Transverse colon (tissue), 4 donors: ENCODE measurements around the gene SGMS2. TPM values are rescaled to one million over a fixed set of nuclear protein-coding genes. Genes with fewer than 3 reads are reported as not detected.

Source experiments
- DNase-seq: peaks from one replicate; pipeline ENCODE4 v3.0.0-alpha.2; 2019
- H3K27ac ChIP-seq, 4 donors: fragments of 200-600 bp; sonication (generic); 2 replicates each; pipeline ENCODE4 v1.5.1; 2016 to 2018; ENCODE audit warnings: inconsistent platforms in 4 of 4
- H3K27me3 ChIP-seq: fragments of 200-600 bp; sonication (generic); 2 replicates; pipeline ENCODE4 v1.5.1; 2017; ENCODE audit warnings: inconsistent platforms
- H3K36me3 ChIP-seq, 4 donors: fragments of 200-600 bp; sonication (generic); 2 replicates each; pipeline ENCODE4 v1.5.1; 2017 to 2019; ENCODE audit warnings: inconsistent platforms in 4 of 4
- H3K4me1 ChIP-seq, 4 donors: fragments of 200-600 bp; sonication (generic); 2 replicates each; pipeline ENCODE4 v1.5.1; 2017 to 2020; ENCODE audit warnings: inconsistent platforms in 4 of 4
- H3K4me3 ChIP-seq, 4 donors: fragments of 200-600 bp; sonication (generic); 1 replicate in 1 of 4; 2 replicates in 3 of 4; pipeline versions ENCODE4 v1.5.1 to v1.6.1; 2017 to 2019; ENCODE audit warnings: inconsistent platforms in 4 of 4
- H3K9me3 ChIP-seq, 2 donors: fragments of 200-600 bp; sonication (generic); 2 replicates each; pipeline ENCODE4 v1.5.1; 2017 to 2019; ENCODE audit warnings: inconsistent platforms in 2 of 2
- CTCF ChIP-seq, 5 experiments: fragments of 200-600 bp in 3 of 5; fragments of 450-650 bp in 2 of 5; sonication (generic) in 3 of 5; IDR thresholded peaks; 1 replicate in 2 of 5; 2 replicates in 3 of 5; pipeline ENCODE4 v1.5.1; 2016 to 2017; ENCODE audit warnings: antibody characterized with exemption in 5 of 5, inconsistent platforms in 3 of 5, mild to moderate bottlenecking in 2 of 5, moderate library complexity in 1 of 5
- EP300 ChIP-seq: sonication (generic); formaldehyde crosslinking; IDR thresholded peaks from one replicate; pipeline ENCODE4 v1.6.1; 2017; ENCODE audit warnings: antibody characterized with exemption, low read depth
- POLR2A ChIP-seq: fragments of 450-650 bp; IDR thresholded peaks from one replicate; pipeline ENCODE4 v1.6.1; 2016; ENCODE audit warnings: antibody characterized with exemption, mild to moderate bottlenecking, moderate library complexity
- POLR2AphosphoS5 ChIP-seq, 3 donors: sonication (generic); formaldehyde crosslinking; IDR thresholded peaks; one replicate each; pipeline ENCODE4 v1.6.1; 2016; ENCODE audit warnings: antibody characterized with exemption in 3 of 3
- WGBS, 2 donors: methylation state at CpG; one replicate each; pipeline ENCODE4 v1.1.5; 2018; ENCODE audit warnings: low coverage in 1 of 2; 5-methylcytosine and 5-hydroxymethylcytosine counted together
- in situ Hi-C, 4 donors: fragments of 200-750 bp; cut with MboI; loops; one replicate each; pipeline versions ENCODE4 v1.15.0 to v1.15.1; 2017; ENCODE audit warnings: low sequenced_read_pairs in 3 of 4, low pct_ligation_motif_present in 1 of 4, low pct_unique_long_range_greater_than_20kb in 1 of 4
- intact Hi-C: fragments of 100-400 bp; cut with DNase I; formaldehyde crosslinking; loops from one replicate; pipeline ENCODE4 v1.15.1; 2023; ENCODE audit warnings: low total_unique reads
- total RNA-seq, 4 donors: library from RNA; depleted of rRNA; stranded (reverse); fragments of >200 nt; gene quantifications; one replicate each; pipeline ENCODE4 v1.1.0, GENCODE V29; 2016

Gene SGMS2
- total RNA-seq, 4 donors from 2014 or later = 75.8 to 203 (median 122) TPM

- Histone ChIP-seq H3K27ac (peak overlapping the region; percentile 16 to 61 (median 48)), H3K27me3 (no peaks in the 10 kb centered on the region), H3K36me3 (no peaks in the 10 kb centered on the region), H3K4me3 (no peak overlapping the region), H3K9me3 (no peaks in the 10 kb centered on the region), H3K4me1 (peaks cover 0 to 22% (median 12%) of the 10 kb centered on the region in 4 donors)
- intact Hi-C loops = no loop called here
- WGBS, 2 donors = 56 to 64% methylated on average over 3 to 4 of the region's 4 CpGs
- DNase-seq = no peak
- in situ Hi-C loops = no loop called here
- no peak for TF ChIP-seq POLR2AphosphoS5 (IDR thresholded peaks at IDR 0.05)
- no peak for TF ChIP-seq EP300
- no peak for TF ChIP-seq POLR2A
- no peak for TF ChIP-seq CTCF (IDR thresholded peaks at IDR 0.05)
These were observed 16.2 kb upstream of the SGMS2 start for GRCh38 chr4:107808572-107808971.

GRCh38 chr4:107809210-107809609 lies 15.5 kb upstream of the SGMS2 start:
- Histone ChIP-seq H3K36me3 (no peaks in the 10 kb centered on the region), H3K4me3 (no peak overlapping the region), H3K27me3 (no peaks in the 10 kb centered on the region), H3K27ac (peak overlapping the region; percentile 16 to 61 (median 48)), H3K9me3 (no peaks in the 10 kb centered on the region), H3K4me1 (peaks cover 0 to 29% (median 12%) of the 10 kb centered on the region in 4 donors)
- TF ChIP-seq CTCF (IDR thresholded peaks at IDR 0.05) (no peak), POLR2A (no peak), EP300 (no peak)
- 58 to 69% methylated on average over 2 to 4 of the region's 4 CpGs for WGBS, 2 donors
- in situ Hi-C loops = no loop called here
- DNase-seq = no peak
- intact Hi-C loops = no loop called here

- no peak for TF ChIP-seq EP300
- TF ChIP-seq POLR2AphosphoS5 (IDR thresholded peaks at IDR 0.05) = no peak
- no peak for TF ChIP-seq POLR2A
- TF ChIP-seq CTCF (IDR thresholded peaks at IDR 0.05) = no peak
- WGBS, 2 donors = 31 to 43% methylated on average over 1 of the region's 1 CpG
- intact Hi-C loops = no loop called here
- DNase-seq = no peak
- H3K4me1 ChIP-seq = peaks cover 0 to 32% (median 12%) of the 10 kb centered on the region in 4 donors
- H3K4me3 ChIP-seq = no peak overlapping the region
- in situ Hi-C loops = no loop called here
- no peaks in the 10 kb centered on the region for H3K36me3 ChIP-seq
- no peaks in the 10 kb centered on the region for H3K9me3 ChIP-seq
- H3K27me3 ChIP-seq = no peaks in the 10 kb centered on the region
- H3K27ac ChIP-seq = peak overlapping the region; percentile 1 to 64 (median 32)
These were observed 10.0 kb upstream of the SGMS2 start for GRCh38 chr4:107814758-107815157.

GRCh38 chr4:107815158-107815557 lies 9.6 kb upstream of the SGMS2 start:
- peaks cover 0 to 32% (median 12%) of the 10 kb centered on the region in 4 donors for H3K4me1 ChIP-seq
- H3K27ac ChIP-seq = peak overlapping the region; percentile 1 to 64 (median 32)
- intact Hi-C loops = no loop called here
- H3K9me3 ChIP-seq = no peaks in the 10 kb centered on the region
- no peaks in the 10 kb centered on the region for H3K27me3 ChIP-seq
- in situ Hi-C loops = no loop called here
- 0 to 24% methylated on average over 1 of the region's 1 CpG for WGBS, 2 donors
- H3K4me3 ChIP-seq = no peak overlapping the region
- no peak for DNase-seq
- H3K36me3 ChIP-seq = no peaks in the 10 kb centered on the region
- TF ChIP-seq POLR2A (no peak), EP300 (no peak), CTCF (IDR thresholded peaks at IDR 0.05) (no peak), POLR2AphosphoS5 (IDR thresholded peaks at IDR 0.05) (no peak)
